ENCODE results near the gene JAGN1.
"Not testable (repeated sequence)": the region's sequence is repeated elsewhere in the genome, so short reads cannot be mapped to it uniquely, and the experiment has no call there.

Gene JAGN1

DNA sequence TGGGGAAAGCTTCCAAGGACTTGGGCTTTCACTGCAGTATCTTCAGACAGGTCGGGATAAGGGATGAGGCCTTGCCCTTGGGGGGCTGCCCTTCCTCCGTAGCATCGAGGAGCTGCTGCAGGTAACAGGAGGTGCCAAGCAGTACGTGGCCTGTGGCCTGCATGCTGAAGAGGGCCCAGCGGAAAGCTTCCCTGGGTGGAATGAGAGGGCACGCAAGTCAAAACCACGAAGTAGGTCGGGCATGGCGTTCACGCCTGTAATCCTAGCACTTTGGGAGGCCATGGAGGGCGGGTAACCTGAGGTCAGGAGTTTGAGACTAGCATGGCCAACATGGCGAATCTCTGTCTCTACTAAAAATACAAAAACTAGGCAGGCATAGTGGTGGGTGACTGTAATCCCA, 23.3 kb upstream of the JAGN1 start:
- FAIRE-seq: no peak

DNA sequence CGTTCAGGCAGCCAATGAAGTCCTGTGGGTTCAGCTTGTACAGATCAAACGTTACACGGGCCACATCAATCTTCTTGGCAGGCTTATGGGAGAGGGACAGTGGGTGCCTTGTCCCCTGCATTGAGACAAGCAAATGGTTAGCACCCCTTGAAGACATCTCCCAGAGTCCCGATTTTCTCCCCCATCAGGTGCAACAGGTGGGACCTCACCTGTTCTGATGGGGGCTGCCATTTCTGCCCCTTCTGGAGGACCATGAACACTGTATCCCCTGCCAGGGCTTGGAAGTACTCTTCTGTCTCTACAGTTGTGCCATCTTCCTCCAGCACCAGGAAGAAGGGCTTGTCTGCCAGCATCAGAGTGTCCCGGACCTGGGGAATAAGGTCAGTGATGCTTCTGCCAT, 20.5 kb upstream of the JAGN1 start:
- FAIRE-seq: no peak

DNA sequence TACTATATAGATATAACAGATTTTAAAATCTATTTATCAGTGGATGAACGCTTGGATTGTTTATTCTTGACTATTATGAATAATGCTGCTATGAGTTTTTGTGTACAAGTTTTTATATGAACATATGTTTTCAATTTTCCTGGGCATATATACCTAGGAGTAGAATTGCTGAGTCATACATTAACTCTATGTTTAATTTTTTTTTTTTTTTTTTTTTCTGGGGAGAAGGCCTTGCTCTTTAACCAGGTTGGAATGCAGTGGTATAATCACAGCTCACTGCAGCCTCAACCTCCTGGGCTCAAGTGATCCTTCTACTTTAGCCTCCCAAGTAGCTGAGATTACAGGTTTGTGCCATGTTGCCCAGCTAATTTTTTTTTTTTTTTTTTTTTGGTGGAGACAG, 19.4 kb upstream of the JAGN1 start:
- FAIRE-seq: no peak

DNA sequence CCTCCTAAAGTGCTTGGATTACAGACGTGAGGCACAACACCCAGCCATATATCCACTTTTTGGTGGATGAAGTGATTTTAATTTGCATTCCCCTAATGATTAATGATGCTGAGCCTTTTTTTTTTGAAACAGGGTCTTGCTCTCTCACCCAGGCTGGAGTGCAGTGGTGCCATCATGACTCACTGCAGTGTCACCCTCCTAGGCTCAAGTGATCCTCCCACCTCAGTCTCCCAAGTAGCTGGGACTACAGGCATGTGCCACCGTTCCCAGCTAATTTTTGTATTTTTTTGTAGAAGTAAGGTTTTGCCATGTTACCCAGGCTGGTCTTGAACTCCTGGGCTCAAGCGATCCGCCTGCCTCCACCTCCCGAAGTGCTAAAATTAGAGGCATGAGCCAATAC, 18.3 kb upstream of the JAGN1 start:
- not testable (repeated sequence) for FAIRE-seq

DNA sequence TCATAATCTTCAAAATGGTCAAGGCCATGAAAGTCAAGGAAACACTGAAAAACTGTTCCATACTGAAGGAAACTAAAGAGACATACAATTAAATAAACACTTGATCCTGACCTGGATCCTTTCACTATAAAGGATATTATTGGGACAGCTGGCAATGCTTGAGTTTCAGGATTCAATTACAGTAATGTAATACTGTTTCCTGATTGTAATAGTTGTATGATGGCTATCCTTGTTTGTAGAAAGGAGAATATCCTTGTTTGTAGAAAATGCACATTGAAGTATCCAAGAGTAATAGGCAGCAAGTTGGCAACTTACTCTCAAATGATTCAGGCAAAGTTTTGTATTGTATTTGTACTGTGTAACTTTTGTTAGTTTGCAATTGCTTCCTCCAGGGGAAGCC, 15.0 kb upstream of the JAGN1 start:
- FAIRE-seq: no peak

DNA sequence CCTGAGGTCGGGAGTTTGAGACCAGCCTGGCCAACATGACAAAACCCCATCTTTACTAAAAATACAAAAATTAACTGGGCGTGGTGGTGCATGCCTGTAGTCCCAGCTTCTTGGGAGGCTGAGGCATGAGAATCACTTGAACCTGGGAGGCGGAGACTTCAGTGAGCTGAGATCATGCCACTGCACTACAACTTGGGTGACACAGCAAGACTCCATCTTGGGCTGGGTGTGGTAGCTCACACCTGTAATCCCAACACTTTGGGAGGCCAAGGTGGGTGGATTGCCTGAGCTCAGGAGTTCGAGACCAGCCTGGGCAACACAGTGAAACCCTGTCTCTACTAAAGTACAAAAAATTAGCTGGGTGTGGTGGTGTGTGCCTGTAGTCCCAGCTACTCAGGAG, 14.2 kb upstream of the JAGN1 start:
- not testable (repeated sequence) for FAIRE-seq

DNA sequence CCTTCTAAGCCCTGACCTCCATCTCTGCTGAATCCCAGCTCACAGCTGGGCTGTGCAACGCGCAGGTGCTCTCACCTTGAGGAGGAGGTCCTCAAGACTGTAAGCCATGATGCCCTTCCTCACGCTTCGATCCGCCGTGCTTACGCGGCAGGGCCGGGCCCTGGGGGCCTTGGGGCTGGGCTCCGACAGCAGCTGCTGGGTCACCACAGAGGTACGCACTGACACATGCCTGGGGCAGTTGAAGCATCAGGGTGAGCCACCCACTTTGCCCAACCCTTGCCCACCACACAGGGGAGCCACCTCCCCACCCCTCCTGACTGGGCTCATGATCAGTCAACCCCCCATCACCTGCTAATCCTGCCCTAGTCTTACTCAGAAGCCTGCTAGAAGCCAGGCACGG, 13.4 kb upstream of the JAGN1 start:
- no peak for FAIRE-seq

DNA sequence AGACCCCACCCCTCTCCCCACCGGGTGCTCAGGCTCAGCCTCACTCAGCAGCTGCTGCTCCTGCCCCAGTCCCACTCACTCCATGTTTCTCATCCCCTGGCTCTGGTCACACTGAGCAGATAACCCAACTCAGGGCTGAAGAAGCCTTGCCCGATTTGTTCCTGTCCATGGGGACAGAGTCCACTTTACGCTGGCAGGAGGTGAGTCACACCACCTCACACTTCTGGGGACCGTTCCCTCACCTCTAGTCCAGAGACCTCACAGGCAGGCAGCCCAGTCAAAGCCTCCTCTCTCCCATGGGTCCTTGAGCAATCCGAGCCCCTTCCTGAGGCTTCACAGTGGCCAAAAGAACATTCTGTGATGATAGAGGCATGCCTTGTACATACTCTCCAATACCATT, 11.7 kb upstream of the JAGN1 start:
- no peak for FAIRE-seq

DNA sequence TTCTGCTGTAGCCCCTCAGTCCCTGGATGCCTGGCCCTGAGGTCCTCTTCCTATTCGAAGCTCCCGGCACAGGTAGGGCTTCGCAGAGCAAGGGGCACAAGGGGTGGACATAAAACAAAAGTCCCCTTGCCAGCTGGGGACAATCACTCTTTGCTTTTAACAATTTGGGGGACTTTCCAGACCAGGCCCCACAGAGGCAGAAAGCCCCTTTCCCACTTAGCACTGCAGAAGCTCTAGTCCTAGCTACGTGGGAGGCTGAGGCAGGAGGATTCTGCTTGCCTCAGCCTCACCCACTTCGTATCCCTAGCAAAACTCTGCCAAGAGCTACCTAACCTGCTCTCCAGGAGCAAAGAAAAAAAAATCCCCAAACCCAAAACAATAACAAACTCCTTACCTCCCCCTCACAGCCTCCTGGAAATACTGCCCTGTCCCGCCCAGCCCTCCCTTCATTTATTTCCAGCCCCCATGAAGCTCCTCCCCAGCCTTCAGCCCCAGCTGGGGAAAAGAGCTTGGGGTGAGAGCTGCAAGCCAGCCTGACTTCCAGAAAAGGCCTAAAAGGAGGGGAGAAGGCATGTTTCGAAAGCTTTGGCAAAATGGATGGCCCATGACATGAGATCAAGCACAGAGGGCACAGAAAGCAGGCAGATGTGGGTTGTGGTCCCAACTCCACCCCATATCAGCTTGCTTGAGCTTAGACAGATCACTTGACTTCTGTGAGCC, 10.4 kb upstream of the JAGN1 start, which contains the start of gene CIDEC:
Gene CIDEC, minus strand, starts transcription at position 424 of the 720 bp plus-strand sequence. CDS start 1,767 bp downstream, outside the sequence.
- no peak for FAIRE-seq

DNA sequence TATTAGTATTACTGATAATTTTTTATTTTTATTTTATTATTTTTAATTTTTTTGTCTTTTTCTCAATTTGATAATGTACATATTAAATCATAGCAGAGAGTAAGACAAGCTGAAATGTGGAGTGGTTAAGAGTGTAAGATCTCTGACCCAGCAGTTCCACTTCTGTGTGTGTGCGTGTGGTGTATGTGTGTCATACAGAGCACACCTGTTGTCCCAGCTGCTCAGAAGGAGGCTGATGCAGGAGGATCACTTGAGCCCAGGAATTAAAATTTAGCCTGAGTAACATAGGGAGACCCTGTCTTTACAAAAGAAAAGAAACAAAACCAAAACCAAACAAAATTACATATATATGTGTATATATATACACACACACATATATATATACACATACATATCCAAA, 9.0 kb upstream of the JAGN1 start:
- FAIRE-seq: no peak

DNA sequence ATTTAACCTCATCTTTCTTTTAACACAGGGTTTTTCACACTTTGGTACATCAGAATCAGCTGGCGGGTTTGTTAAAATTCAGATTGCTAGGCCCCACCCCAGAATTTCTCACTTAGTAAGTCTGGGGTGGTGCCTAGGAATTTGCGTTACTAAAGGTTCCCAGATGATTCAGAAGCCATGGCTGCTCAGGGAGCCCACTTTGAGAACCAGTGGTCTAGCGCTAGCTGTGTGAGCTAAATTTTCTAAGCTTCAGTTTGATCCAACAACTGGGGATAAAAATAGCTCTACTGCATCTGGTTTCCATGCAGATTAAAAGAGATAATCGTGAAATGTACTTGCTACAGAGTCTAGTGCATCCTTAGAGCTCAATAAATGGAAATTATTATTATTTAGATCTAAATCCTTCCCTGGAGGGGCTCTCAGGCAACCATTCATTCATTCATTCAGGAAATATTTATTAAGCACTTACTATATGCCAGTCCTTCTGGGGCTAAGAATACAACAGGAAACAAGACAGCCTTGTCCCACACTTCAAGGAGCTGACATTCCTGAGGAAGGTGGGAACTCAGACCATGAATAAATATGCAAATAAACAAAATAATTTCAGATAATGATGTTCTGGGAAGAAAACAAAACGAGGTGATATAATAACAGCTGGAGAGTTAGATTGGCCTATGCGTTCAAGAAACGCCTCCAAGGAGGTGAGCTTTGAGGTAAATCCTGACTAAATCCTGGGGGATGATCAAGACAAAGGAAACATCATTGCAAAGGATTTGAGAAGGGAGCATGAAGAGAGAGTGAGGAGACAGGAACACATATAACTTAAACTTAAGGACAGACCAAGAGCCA, 6.5 kb upstream of the JAGN1 start:
- no peak for FAIRE-seq

DNA sequence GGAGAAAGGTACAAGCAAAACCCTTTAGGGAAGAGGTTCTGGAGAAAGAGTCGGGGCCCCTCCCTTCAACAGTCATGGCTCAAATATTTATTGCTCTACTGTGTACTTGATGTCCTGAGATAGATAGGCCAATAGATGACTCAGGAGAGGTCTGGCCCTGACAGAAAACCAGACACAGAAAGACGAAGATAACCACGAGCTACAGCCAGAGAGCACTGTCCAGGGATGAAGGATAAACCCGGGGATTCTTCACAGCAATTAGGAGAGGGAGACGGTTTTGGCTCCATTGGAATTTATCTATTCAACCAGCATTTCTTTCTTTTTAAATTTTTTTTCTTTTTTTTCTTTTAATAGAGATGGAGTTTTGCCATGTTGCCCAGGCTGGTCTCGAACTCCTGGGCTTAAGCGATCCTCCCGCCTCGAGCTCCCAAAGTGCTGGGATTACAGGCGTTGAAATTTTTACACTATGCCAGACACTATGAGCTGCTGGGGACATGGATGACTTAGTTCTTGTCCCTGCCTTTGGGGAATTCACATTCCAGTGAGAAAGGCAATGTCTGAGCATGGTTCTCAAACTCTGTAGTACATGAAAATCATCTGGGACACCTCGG, 5.8 kb upstream of the JAGN1 start:
- no peak for FAIRE-seq

DNA sequence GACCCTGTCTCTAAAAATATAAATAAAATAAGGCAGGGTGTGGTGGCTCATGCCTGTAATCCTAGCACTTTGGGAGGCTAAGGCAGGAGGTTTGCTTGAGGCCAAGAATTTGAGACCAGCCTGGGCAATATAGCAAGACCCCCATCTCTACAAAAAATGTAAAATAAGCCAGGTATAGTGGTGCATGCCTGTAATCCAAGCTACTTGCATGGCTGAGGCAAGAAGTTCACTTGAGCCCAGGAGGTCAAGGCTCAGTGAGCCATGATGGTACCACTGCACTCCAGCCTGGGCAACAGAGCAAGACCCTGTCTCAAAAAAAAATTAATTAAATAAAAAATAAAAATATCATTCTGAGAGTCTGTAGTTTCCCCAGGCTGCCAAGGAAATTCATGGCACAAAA, 4.1 kb upstream of the JAGN1 start:
- no peak for FAIRE-seq

DNA sequence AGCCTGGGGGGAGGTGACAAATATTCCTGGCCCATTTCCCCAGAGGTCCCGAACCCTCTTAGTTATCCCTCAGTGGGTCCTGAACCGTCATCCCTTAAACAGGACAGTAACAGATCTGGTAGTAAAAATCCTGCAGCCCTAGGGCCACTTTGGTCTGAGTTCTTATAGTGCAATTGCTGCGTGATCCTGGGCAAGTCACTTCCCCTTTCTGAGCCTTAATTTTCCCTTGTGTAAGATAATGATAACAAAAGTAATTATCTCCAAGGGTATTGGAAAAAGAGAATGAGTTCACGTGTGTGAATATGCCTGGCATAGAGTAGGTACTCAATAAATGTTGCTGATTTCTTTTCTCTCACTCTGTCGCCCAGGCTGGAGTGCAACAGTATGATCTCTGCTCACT, 2.9 kb upstream of the JAGN1 start:
- no peak for FAIRE-seq

DNA sequence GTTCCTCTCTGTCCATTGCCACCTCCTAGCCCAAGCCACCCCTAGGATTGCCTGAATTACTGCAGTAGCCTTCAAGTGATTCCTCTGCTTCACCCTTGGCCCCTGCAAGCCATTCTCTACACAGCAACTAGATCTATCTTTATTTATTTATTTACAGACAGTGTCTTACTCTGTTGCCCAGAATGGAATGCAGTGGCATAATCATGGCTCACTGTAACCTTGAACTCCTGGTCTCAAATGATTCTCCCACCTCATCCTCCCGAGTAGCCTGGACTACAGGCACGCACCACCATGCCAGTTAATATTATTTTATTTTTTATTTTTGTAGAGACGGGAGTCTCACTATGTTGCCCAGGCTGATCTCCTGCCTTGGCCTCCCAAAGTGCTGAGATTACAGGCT, 1.9 kb upstream of the JAGN1 start:
- no peak for FAIRE-seq

DNA sequence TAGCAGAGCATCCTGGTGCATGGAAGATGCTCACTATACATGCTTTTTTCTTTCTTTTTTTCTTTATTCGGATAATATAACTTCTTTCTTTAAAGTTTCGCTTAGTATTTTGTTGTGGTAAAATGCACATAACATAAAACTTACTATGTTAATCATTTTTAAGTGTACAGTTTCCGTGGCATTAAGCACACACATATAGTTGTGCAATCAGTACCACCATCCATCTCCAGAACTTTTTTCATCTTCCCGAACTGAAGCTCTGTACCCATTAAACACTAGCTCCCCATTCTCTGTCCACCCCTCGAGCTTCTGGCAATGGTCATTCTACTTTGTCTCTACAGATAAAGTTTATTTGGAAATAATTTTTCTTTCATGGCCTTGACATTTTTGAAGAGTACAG, 1.0 kb upstream of the JAGN1 start:
- no peak for FAIRE-seq

DNA sequence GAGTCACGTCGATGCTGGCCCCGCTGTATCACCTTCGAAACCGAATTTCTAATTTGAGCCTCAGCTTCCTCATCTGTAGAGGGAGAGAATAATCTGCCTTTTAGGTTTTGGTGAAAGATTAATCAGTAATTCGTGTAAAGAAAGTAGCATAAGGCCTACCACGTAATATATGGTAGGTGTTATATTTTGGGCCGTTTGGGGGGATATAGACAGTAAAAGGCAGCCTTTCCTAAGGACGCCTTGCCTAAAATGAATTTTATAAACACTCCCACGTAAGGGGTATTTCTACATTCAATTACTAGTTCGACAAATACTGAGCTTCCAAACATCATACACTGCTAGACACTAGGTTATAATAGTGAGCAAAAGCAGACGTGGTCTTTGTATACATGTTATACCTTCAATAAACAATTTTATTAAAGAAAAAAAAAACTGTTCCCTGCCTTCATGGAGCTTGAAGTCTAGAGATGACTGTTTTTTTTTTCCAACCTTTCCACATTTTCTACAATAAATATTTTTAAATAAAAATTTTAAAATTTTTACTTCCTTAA, 737 bp downstream of the JAGN1 start:
- FAIRE-seq: no peak

DNA sequence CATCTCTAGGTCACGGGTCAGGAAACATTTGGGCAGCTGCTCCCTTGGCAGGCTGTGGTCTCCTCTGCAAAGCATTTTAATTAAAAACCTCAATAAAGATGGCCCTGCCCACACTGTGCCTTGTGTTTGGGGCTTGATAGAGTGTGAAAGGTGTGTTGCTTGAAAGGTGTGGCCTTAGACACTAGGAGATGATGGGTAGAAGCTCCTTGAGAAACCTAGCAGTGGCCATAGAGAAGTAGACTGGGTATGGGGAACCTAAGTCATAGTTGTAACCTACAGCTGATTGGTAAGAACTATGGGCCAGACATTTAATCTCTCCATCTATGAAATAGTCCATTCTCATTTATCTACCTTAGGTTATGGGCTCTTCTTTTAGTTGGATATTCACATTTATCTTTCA, 3.3 kb downstream of the JAGN1 start:
- no peak for FAIRE-seq

DNA sequence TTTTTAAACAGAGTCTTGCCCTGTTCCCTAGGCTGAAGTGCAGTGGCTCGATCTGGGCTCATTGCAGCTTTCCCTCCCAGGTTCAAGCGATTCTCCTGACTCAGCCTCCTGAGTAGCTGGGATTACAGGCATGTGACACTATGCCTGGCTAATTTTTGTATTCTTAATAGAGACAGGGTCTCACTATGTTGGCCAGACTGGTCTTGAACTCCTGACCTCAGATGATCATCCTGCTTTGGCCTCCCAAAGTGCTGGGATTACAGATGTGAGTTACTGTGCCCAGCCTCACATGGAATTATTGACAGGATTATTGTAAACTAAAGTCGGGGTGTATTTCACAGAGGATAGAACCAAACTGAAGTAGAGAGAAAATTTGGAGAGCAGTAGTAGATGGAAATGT, 5.3 kb downstream of the JAGN1 start:
- FAIRE-seq: not testable (repeated sequence)

DNA sequence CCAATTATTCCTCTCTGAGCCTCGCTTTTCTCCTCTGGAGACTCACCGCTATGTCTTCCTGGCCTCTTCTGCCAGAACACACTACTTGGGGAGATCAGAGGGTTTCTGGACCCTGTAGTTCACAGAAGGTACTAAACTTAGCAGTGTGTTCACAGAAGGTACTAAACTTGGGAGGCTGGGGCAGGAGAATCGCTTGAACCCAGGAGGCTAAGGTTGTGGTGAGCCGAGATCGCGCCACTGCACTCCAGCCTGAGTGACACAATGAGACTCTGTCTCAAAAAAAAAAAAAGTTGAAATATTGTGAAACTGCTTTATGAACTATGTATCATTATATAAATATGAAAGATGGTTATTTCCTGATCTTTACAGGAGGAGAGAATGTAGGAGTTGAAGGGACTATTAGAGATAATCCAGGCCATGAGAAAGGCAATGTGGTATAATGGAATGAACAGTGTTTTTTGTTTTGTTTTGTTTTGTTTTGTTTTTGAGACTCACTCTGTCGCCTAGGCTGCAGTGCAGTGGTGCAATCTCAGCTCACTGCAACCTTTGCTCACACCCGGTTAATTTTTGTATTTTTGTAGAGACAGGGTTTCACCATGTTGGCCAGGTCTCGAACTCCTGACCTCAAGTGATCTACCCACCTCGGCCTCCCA, 6.5 kb downstream of the JAGN1 start:
- FAIRE-seq: not testable (repeated sequence)

DNA sequence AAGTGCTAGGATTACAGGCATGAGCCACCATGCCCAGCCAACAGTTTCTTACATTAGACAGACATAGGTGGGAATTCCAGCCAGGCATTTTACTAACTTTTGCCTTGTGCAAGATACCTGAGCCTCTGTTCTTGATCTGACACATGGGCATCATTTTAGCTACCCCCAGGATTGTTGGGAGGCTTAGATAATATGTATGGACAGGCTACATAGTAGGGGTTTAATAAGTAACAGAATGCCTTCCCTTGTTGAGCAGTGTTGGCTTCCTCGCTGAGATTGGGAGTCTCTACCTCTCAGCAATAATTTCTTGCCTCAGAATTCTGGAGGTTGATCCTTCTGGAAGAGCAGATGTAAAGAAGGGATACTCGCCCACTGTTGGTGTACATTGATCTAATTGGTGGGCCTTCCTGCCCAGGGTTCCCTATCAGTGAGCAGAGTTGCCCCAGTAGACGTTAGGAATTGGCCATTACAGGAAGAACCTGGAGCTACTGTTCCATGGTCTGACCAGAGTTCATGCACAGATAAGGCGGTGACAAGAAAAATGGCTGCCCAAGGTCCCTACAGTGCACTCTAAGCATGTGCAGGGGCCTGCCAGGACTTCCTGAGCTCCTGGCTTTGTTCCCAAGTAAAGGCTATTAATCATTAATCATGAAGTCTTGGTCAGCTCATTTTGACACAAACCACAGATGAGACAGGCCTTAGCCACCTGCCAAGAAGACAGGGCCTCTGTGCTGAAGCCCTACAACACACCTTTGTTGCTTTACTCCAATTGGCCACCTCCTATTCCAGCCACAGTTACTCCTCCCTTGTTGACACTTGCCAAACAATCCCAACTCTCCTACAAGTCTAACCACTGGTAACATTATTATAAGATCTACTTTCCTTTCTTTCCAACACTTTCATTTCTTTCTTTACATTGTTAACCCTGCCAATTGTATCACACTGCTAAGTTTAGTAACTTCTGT, 7.3 kb downstream of the JAGN1 start:
- no peak for FAIRE-seq

Measured in endometrium (tissue), 2 donors.